Brain microvascular endothelial cell (primary cell): Measurements from ENCODE around the gene LDLRAD4.

Source experiments
- DNase-seq: peaks from one replicate; pipeline ENCODE4 v3.0.0-alpha.2; 2020
- H3K27ac ChIP-seq: fragments of 250-450 bp; sonication (Bioruptor Pico); 2 replicates; pipeline ENCODE4 v1.5.1; 2020; ENCODE audit warnings: mild to moderate bottlenecking, moderate library complexity
- H3K27me3 ChIP-seq: fragments of 250-450 bp; sonication (Bioruptor Pico); replicated peaks from 2 replicates; pipeline ENCODE4 v1.5.1; 2020; ENCODE audit warnings: mild to moderate bottlenecking
- H3K36me3 ChIP-seq: fragments of 250-450 bp; sonication (Bioruptor Pico); replicated peaks from 2 replicates; pipeline ENCODE4 v1.5.1; 2020; ENCODE audit warnings: mild to moderate bottlenecking
- H3K4me3 ChIP-seq: 2 replicates; pipeline ENCODE4 v1.5.1; 2011; ENCODE audit warnings: low read depth, mild to moderate bottlenecking, control low read depth, low read length, moderate library complexity
- CTCF ChIP-seq: IDR thresholded peaks from 2 replicates; pipeline ENCODE4 v1.5.1; 2011; ENCODE audit warnings: low read depth, mild to moderate bottlenecking, moderate library complexity, low read length, control low read depth, inconsistent platforms; ENCODE audit errors: missing control alignments
- in situ Hi-C: cut with HindIII; loops from 2 replicates; pipeline ENCODE4 v1.10.0; 2017; ENCODE audit warnings: low sequenced_read_pairs, low pct_ligation_motif_present

Gene LDLRAD4

GRCh38 chr18:13437796-13438506 lies 219.4 kb downstream of the LDLRAD4 start:
- no peaks in the 10 kb centered on the region for H3K36me3 ChIP-seq
- no peak overlapping the region for H3K4me3 ChIP-seq
- in situ Hi-C loops = no loop called here
- H3K27ac ChIP-seq = no peak overlapping the region
- TF ChIP-seq CTCF = no peak
- no peak for DNase-seq
- H3K27me3 ChIP-seq = no peaks in the 10 kb centered on the region

- in situ Hi-C loops = no loop called here
- no peak overlapping the region for H3K27ac ChIP-seq
- DNase-seq = no peak
- no peak overlapping the region for H3K4me3 ChIP-seq
- no peaks in the 10 kb centered on the region for H3K36me3 ChIP-seq
- no peaks in the 10 kb centered on the region for H3K27me3 ChIP-seq
- no peak for TF ChIP-seq CTCF
These were observed 220.0 kb downstream of the LDLRAD4 start for GRCh38 chr18:13438507-13439056.

- no peak for TF ChIP-seq CTCF
- Histone ChIP-seq H3K27me3 (no peaks in the 10 kb centered on the region), H3K4me3 (no peak overlapping the region), H3K36me3 (no peaks in the 10 kb centered on the region), H3K27ac (no peak overlapping the region)
- in situ Hi-C loops = no loop called here
- DNase-seq = no peak
These were observed 220.9 kb downstream of the LDLRAD4 start for GRCh38 chr18:13439461-13439860.

GRCh38 chr18:13440277-13441248 lies 222.0 kb downstream of the LDLRAD4 start:
- H3K36me3 ChIP-seq = no peaks in the 10 kb centered on the region
- no peak for DNase-seq
- no peaks in the 10 kb centered on the region for H3K27me3 ChIP-seq
- in situ Hi-C loops = no loop called here
- TF ChIP-seq CTCF = peak; percentile 24
- H3K4me3 ChIP-seq = no peak overlapping the region
- H3K27ac ChIP-seq = no peak overlapping the region

- in situ Hi-C loops = no loop called here
- peaks cover 2% of the 10 kb centered on the region for H3K27me3 ChIP-seq
- H3K36me3 ChIP-seq = no peaks in the 10 kb centered on the region
- no peak for DNase-seq
- no peak overlapping the region for H3K4me3 ChIP-seq
- H3K27ac ChIP-seq = no peak overlapping the region
- no peak for TF ChIP-seq CTCF
These were observed 223.2 kb downstream of the LDLRAD4 start for GRCh38 chr18:13441736-13442135.
